ENCODE data around the gene UTY.

Gene UTY

DNA sequence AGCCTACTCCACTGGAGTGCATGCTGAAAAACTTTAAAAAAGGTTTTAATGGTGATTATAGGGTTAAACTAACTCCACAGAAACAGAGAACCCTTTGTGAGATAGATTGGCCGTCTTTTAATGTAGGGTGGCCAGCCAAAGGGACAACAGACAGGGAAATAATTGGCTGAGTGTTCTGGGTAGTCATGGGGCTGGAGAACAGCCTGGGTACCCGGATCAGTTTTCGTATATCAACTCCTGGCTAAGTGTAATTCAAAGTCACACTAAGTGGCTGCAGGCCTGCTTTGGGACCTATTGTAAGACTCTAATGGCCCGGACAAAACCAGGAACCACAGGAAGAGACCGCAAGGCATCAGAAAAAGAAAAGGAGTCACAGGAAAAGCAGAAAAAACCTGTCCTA lies 139.9 kb downstream of the UTY start:
- H3K4me3 ChIP-seq (ENCODE audit: low read depth, low read length), result no peak overlapping the region
- TF ChIP-seq, protein P1, sequence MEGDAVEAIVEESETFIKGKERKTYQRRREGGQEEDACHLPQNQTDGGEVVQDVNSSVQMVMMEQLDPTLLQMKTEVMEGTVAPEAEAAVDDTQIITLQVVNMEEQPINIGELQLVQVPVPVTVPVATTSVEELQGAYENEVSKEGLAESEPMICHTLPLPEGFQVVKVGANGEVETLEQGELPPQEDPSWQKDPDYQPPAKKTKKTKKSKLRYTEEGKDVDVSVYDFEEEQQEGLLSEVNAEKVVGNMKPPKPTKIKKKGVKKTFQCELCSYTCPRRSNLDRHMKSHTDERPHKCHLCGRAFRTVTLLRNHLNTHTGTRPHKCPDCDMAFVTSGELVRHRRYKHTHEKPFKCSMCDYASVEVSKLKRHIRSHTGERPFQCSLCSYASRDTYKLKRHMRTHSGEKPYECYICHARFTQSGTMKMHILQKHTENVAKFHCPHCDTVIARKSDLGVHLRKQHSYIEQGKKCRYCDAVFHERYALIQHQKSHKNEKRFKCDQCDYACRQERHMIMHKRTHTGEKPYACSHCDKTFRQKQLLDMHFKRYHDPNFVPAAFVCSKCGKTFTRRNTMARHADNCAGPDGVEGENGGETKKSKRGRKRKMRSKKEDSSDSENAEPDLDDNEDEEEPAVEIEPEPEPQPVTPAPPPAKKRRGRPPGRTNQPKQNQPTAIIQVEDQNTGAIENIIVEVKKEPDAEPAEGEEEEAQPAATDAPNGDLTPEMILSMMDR (IDR thresholded peaks at IDR 0.05; ENCODE audit: borderline replicate concordance, insufficient read depth, low read depth, low read length), result no peak

DNA sequence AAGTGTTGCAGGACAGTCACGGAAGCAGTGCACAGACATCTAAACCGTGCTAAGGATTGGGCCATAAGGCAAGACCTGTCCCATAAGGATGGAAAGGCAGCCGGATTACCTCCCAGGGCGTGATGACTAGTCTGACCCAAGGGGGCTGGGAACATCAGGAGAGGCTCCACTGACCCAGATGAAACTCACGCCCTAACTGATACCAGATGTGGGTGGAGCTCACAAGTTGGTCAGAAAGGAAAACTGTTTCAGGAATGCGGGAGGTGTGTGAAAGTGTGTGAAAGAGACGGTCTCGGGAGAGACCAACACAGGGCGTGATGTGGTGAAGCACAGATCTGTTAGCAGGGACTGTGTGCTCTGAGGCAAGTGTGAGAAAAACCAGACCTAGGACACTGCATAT lies 140.5 kb downstream of the UTY start:
- H3K4me3 ChIP-seq (ENCODE audit: low read depth, low read length), result no peak overlapping the region
- TF ChIP-seq, protein P1 (IDR thresholded peaks at IDR 0.05; ENCODE audit: borderline replicate concordance, insufficient read depth, low read depth, low read length), result no peak

DNA sequence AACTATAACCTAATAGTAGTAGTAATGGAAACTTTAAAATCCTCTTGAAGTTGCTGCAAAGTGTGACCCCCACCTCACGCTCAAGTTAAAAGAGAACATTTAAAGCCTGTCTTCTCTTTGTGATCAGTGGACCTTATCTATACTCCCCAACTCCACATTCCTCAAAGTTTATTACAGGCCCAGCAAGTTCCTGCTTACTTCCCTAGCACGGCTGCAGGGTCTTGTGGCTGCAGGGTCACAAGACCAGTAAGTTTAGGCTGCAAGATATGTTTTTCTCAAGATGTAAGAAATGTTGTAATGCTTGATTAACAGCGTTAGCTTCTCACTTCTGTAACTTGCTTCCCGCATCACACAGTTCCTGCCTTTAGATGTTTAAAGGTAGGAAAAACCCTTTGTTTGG lies 141.1 kb downstream of the UTY start:
- H3K4me3 ChIP-seq (ENCODE audit: low read depth, low read length), result no peak overlapping the region
- TF ChIP-seq, protein P1 (IDR thresholded peaks at IDR 0.05; ENCODE audit: borderline replicate concordance, insufficient read depth, low read depth, low read length), result no peak

DNA sequence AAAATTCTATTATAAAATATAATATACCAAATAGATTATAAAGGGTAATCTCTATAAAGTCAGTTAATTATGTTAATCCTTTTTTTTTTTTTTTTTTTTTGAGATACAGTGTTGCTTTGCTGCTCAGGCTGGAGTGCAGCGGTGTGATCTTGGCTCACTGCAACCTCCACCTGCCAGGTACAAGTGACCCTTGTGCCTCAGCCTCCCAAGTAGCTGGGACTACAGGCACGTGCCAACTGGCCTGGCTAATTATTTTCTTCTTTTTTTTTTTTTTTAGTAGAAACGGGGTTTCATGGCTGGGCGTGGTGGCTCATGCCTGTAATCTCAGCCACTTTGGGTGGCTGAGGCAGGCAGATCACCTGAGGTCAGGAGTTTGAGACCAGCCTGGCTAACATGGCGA lies 141.9 kb downstream of the UTY start:
- no peak overlapping the region for H3K4me3 ChIP-seq (ENCODE audit: low read depth, low read length)
- TF ChIP-seq, protein P1 (IDR thresholded peaks at IDR 0.05; ENCODE audit: borderline replicate concordance, insufficient read depth, low read depth, low read length), result no peak

DNA sequence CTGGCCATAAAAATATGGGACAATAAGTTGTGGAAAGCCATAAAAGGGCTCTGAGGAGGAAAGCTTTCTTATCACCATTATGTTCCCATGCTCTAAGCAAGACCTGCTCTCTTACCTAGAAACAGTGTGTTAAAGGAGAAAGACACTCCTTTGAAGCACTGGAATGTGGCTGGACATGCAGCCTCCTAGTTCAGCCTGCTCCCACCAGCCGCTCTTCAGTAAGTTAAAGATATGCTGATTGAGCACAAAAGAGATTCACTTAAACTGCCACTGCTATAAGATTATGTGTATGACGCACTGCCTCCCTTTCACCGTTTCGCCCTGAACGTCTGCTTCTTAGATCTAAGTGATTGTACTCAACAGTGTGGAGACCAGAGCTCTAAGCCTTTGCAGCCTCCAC lies 146.0 kb downstream of the UTY start:
- TF ChIP-seq, protein P1 (IDR thresholded peaks at IDR 0.05; ENCODE audit: borderline replicate concordance, insufficient read depth, low read depth, low read length), result no peak
- H3K4me3 ChIP-seq (ENCODE audit: low read depth, low read length), result no peak overlapping the region

DNA sequence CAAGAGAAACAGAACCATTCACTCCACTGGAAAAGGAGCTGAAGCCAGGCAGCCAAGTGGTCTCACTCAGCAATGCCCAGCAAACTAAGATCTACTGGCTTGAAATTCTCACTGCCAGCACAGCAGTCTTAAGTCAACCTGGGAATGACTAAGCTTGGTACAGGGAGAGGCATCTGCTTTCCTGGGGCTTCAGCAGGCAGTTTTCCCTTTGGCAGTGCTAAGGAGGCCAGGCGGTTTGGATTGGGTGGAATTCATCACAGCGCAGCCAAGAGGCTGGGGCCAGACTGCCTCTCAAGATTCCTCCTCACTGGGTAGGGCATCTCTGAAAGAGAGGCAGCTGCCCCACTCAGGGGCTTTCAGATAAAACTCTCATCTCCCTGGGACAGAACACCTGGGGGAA lies 149.2 kb downstream of the UTY start:
- TF ChIP-seq, protein P1 (IDR thresholded peaks at IDR 0.05; ENCODE audit: borderline replicate concordance, insufficient read depth, low read depth, low read length), result no peak
- H3K4me3 ChIP-seq (ENCODE audit: low read depth, low read length), result no peak overlapping the region

DNA sequence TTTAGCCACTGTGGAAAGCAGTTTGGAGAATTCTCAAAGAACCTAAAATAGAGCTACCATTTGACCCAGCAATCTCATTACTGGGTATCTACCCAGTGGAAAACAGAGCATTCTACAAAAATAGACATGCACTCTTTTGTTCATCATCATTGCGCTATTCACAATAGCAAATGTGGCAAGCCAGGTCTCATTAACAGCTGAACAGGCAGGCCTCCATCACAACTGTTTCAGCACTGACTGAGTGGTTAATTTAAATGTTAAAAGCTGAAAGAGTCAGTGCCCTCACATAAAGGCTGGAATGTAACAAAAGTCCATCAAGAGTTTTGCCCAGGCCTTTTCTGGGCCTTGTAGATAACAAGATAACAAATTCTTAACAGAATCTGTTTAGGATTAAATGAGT lies 166.9 kb downstream of the UTY start:
- H3K4me3 ChIP-seq (ENCODE audit: low read depth, low read length), result no peak overlapping the region
- TF ChIP-seq, protein P1 (IDR thresholded peaks at IDR 0.05; ENCODE audit: borderline replicate concordance, insufficient read depth, low read depth, low read length), result no peak

Data from GM12875 (cell line).